ENCODE data around the gene PPIP5K1. TPM values are rescaled to one million over a fixed set of nuclear protein-coding genes. Genes with fewer than 3 reads are reported as not detected.
"Not testable (repeated sequence)": the region's sequence is repeated elsewhere in the genome, so short reads cannot be mapped to it uniquely, and the experiment has no call there.

The PPIP5K1 gene
- total RNA-seq, result 10 to 100 TPM in 3 of 4 donors, 1 to 10 TPM in 1; 7.1 to 74.8 (median 42.6) TPM

DNA sequence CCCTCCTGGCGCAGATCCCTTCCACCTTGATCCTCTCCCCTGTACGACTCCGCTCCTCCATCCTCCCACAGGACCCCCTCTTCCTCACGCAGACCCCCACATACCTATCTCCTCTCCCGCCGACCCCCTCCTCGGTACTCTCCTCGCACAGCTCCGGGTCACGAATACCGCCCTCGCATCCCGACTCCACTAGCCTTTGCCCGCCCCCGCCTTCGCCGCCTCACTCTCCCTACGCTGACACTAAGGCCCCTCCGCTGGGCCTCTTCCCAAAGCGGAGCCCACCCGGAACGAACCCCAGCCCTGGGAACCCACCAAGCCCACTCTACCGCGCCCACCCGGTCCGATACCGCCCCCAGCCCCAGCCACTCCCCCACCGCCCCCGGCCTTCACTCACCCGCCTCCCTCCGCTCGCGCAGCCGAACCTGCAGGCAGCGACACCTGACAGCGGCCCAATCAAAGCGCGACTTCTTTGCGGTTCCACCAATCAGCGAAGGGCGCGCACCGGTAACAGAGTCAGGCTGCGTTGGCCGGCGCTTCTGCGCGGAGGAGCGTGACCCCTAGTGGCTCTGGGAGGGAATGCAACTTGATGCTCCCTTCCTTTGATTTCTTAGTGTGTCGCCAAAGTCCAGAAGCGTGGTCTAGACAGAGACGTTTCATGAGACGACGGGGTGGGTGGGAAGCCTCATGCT is at the start of gene PPIP5K1:
Gene PPIP5K1 (minus strand): TSS at position 431 of the 689 bp plus-strand sequence. CDS start 5,704 bp downstream, outside the sequence.
- H3K27ac ChIP-seq; H3K4me3 ChIP-seq; H3K36me3 ChIP-seq; DNase-seq; H3K4me1 ChIP-seq; intact Hi-C loops (cut with DNase I; ENCODE audit: low total_unique reads); H3K27me3 ChIP-seq; H3K9me3 ChIP-seq: not testable (repeated sequence)

DNA sequence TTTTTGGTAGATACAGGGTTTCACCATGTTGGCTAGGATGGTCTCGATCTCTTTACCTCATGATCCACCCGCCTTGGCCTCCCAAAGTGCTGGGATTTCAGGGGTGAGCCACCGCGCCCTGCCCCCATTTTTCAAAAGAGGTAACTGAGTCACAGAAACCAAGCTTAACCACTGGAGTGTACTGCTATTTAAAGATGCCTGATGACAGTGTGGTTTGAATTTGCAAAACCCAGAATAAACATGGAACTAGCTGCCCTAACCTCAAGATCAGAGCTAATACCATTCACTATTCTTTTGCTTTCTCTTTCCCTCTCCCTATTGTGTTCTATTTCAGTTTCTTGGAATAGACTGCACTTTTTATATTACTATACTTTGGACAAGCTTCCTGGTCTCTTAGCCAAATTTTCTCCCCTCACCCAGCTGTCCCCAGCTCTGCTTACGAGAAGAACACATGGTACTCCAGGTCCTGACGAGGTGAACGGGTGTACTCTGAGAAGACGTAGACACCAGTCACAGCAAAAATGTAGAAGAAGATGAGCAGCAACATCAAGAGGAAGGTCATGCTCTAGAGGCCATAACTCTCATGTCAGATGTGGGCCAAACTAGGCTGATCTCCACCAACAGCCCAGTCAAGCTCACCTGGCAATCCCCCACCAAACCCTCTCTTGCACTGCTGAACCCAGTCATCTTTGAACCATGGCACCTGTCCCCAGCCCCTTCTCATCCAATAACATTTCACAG is 48.6 kb upstream of the PPIP5K1 start:
- intact Hi-C loops (cut with DNase I; ENCODE audit: low total_unique reads); H3K4me1 ChIP-seq; DNase-seq; H3K27me3 ChIP-seq; H3K36me3 ChIP-seq; H3K9me3 ChIP-seq; H3K27ac ChIP-seq; H3K4me3 ChIP-seq: not testable (repeated sequence)

DNA sequence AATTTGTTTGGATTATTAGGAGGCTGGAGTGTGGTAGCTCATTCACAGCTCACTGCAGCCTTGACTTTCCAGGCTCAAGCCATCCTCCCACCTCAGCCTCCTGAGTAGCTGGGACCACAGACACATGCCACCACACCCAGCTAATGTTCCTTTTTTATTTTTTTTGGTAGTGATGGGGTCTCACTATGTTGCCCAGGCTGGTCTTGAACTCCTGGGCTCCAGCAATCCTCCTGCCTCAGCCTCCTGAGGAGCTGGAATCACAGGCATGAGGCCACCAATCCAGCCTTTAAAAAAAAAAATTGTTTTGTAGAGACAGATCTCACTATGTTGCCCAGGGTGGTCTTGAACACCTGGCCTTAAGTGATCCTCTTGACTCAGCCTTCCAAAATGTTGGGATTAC is 36.9 kb upstream of the PPIP5K1 start:
- DNase-seq; H3K36me3 ChIP-seq; H3K27ac ChIP-seq; H3K27me3 ChIP-seq; H3K4me1 ChIP-seq; intact Hi-C loops (cut with DNase I; ENCODE audit: low total_unique reads); H3K4me3 ChIP-seq; H3K9me3 ChIP-seq: not testable (repeated sequence)

DNA sequence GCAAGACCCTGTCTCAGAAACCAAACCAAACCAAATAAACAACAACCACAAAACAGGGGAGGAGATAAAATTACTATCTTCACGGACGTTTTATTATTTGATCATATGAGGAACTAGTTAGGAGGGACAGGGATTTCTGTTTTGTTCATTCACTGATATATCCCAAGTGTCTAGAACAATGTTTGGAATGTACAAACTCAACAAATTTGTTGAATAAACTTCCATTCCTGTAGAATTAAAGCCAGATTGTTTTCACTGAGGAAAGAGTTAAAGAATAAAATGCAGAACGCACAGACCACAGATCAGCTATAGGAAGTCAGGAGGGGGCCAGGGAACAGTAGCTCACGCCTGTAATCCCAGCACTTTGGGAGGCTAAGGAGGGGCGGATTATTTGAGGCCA is 35.1 kb upstream of the PPIP5K1 start:
- Histone ChIP-seq H3K27me3 (no peaks in the 10 kb centered on the region), H3K27ac (no peak overlapping the region), H3K4me3 (no peak overlapping the region), H3K9me3 (no peaks in the 10 kb centered on the region), H3K4me1 (no peaks in the 10 kb centered on the region), H3K36me3 (no peaks in the 10 kb centered on the region)
- DNase-seq, result no peak
- TF ChIP-seq, protein P1, sequence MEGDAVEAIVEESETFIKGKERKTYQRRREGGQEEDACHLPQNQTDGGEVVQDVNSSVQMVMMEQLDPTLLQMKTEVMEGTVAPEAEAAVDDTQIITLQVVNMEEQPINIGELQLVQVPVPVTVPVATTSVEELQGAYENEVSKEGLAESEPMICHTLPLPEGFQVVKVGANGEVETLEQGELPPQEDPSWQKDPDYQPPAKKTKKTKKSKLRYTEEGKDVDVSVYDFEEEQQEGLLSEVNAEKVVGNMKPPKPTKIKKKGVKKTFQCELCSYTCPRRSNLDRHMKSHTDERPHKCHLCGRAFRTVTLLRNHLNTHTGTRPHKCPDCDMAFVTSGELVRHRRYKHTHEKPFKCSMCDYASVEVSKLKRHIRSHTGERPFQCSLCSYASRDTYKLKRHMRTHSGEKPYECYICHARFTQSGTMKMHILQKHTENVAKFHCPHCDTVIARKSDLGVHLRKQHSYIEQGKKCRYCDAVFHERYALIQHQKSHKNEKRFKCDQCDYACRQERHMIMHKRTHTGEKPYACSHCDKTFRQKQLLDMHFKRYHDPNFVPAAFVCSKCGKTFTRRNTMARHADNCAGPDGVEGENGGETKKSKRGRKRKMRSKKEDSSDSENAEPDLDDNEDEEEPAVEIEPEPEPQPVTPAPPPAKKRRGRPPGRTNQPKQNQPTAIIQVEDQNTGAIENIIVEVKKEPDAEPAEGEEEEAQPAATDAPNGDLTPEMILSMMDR (IDR thresholded peaks at IDR 0.05), result no peak
- no peak for TF ChIP-seq POLR2A (IDR thresholded peaks at IDR 0.05)
- intact Hi-C loops (cut with DNase I; ENCODE audit: low total_unique reads), result no loop called here

DNA sequence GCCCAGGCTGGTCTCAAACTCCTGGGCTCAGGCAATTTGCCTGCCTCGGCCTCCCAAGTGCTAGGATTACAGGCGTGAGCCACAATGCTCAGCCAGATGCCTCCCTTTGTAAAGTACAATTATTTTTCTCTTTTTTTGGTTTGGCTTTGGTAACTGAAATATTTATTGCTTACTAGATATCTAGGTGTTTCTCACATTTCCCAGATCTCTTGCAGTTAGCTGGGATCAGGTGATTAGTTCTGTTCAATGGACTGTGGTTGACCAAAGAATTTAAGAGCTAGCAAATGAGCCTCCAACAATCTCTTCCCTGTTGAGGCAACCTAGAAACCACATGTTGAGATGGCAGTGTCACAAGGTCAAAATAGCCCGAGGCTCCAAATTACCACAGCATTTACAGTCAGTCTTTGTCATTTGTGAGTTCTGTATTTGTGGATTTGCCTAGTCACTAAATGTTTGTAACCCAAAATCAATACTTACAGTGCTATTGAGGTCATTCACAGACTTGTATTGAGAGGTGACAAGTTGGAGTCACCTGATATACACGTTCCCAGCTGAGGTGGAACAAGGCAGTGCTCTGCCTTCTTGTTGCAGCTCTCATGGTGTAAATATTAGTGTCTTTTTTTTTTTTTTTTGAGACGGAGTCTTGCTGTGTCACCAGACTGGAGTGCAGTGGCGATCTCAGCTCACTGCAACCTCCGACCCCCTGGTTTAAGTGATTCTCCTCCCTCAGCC is 32.2 kb upstream of the PPIP5K1 start:
- H3K27ac ChIP-seq; intact Hi-C loops (cut with DNase I; ENCODE audit: low total_unique reads); H3K9me3 ChIP-seq; H3K4me1 ChIP-seq; H3K4me3 ChIP-seq; H3K27me3 ChIP-seq; DNase-seq; H3K36me3 ChIP-seq: not testable (repeated sequence)

DNA sequence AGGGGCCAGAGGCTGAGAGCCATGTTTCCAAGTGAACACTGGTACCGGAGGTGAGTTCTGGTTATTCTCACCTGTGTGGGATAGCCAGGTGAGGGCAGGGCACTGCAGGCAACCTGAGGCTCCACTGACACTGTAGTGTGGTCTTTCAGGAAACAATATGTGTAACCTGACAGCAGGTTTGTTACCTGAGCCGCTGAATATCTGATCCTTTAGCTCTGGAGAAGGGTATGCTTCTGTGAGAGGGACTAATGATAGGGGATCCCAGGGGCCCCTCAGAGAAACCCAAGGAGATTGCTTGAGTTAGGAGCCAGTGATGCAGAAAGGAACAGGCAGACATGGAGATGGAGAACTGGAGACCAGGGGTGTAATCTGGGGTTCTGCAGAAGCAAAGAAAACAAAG is 28.7 kb upstream of the PPIP5K1 start, which contains the start of gene STRC:
Gene STRC (minus strand): TSS at position 101 of the 400 bp plus-strand sequence. CDS start 78 bp downstream, at position 23.
- DNase-seq; H3K4me3 ChIP-seq; H3K27me3 ChIP-seq; H3K9me3 ChIP-seq; H3K27ac ChIP-seq; H3K4me1 ChIP-seq; intact Hi-C loops (cut with DNase I; ENCODE audit: low total_unique reads); H3K36me3 ChIP-seq: not testable (repeated sequence)

DNA sequence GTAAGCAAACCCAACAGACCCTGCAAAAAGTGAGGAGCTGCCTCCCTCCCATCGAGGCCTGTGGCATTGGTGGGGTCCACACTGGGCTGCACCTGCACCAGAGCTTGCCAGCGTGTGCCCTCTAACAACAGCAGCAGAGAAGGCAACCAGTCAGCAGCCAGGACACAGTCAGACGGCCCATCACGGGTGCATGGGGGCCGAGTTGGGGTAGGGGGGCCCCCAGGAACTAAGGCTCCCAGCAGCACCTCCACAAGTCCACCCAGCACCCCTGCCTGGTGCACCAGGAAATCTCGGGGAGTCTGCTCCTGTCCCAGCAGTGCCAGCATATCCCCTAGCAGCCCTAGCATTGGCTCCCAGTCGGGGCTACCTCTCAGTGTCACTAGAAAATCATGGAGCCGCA is 27.7 kb upstream of the PPIP5K1 start:
- H3K27me3 ChIP-seq; H3K27ac ChIP-seq; H3K36me3 ChIP-seq; DNase-seq; H3K9me3 ChIP-seq; H3K4me1 ChIP-seq; intact Hi-C loops (cut with DNase I; ENCODE audit: low total_unique reads); H3K4me3 ChIP-seq: not testable (repeated sequence)

DNA sequence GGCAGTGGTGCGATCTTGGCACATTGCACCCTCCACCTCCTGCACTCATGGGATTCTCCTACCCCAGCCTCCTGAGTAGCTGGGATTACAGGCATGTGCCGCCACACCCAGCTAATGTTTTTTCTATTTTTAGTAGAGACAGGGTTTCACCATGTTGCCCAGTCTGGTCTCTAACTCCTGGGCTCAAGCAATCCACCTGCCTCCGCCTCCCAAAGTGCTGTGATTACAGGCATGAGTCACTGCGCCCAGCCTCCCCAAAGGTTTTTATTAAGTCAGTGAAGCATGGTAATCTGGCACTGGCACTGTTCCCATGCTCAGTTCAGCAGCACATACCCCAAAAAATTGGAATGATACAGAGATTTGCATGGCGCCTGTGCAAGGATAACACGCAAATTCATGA is 12.2 kb upstream of the PPIP5K1 start:
- H3K4me1 ChIP-seq; H3K36me3 ChIP-seq; DNase-seq; H3K27ac ChIP-seq; intact Hi-C loops (cut with DNase I; ENCODE audit: low total_unique reads); H3K27me3 ChIP-seq; H3K4me3 ChIP-seq; H3K9me3 ChIP-seq: not testable (repeated sequence)

DNA sequence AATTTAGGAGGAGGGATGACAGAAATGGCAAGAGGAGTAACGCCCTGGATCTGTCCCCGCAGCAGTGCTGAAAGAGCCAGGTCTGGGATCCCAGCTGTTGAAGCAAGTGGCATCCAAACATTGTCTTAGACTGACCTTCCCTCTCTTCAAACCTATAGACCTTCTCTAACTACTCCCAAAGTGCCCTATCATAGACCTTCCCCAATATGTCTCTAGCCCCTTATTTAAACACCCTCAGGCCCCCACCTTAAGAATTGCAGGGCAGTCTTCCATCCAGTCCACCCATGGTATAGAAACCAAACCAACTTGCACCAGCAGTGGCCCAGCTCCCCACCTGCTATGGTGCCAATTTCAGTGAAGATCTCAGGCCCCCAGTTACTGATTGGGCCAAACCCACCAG is 10.2 kb upstream of the PPIP5K1 start:
- H3K4me3 ChIP-seq; H3K9me3 ChIP-seq; DNase-seq; intact Hi-C loops (cut with DNase I; ENCODE audit: low total_unique reads); H3K36me3 ChIP-seq; H3K27ac ChIP-seq; H3K27me3 ChIP-seq; H3K4me1 ChIP-seq: not testable (repeated sequence)

DNA sequence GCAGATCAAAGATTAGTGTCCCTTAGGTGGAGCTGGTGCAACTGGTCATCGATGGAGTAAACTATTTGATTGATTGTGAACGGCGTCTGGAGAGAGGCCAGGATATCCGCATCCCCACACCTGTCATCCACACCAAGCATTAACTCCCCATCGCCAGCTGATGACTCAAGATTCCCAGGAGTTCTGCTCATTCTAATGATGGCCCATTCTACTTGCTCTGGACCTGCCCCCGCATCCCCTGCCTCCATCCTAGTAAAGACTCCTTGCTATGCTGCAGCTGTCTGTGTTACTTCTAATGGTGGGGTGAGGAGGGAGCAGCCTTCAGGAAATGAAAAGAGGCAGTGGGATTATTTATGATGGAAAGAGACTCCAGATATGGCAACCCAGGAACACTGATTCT is 9.1 kb upstream of the PPIP5K1 start:
- H3K4me1 ChIP-seq; H3K9me3 ChIP-seq; H3K4me3 ChIP-seq; H3K27ac ChIP-seq; H3K36me3 ChIP-seq; DNase-seq; H3K27me3 ChIP-seq; intact Hi-C loops (cut with DNase I; ENCODE audit: low total_unique reads): not testable (repeated sequence)

DNA sequence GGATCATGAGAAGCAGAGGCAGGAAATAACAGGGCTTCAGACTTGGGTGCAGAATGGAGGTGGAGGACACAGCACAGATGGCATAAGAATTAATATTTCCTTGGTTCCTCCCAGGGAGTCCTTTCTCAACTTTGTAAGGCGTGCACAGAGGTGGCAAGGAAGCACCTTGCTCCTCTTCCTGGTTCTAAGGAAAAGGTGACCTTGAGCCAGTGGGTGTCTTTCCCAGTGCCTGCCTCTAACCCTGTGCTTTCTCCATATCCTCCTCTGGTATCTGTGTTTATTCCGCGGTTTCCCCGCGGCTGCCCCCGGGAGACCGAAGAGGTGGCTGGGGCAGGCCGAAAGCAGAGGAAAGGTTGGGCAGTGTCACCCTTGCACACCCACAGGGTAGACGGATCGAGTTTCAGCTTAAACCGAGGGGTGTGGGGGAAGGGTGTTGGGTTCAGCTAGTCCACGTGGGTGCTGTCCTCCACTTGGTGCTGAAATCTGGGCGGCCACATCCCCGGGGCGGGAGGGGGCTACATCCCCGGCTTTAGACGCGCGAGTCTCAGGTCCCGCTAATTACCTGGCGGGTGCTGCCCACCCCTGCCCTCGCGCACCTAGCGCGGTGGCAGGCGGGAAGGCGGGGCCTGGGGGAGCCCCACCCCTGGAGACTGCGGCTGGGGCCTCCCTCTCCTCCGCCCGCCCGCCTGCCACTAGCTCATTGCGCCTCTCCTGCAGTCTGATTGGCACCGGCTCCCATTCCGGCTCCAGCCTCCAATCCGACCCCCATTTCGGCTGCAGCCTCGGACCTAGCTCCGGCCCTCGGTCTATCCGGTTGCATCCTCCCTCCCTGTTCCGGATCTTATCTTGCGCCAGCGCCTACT is 3.6 kb upstream of the PPIP5K1 start, which contains the start of gene CKMT1B:
Gene CKMT1B (plus strand): TSS at position 700 of the 863 bp plus-strand sequence. CDS start 192 bp downstream, outside the sequence.
- H3K27ac ChIP-seq; H3K27me3 ChIP-seq; H3K4me1 ChIP-seq; intact Hi-C loops (cut with DNase I; ENCODE audit: low total_unique reads); H3K4me3 ChIP-seq; DNase-seq; H3K36me3 ChIP-seq; H3K9me3 ChIP-seq: not testable (repeated sequence)

All from uterus (tissue), 4 donors.